ENCODE measurements around the gene FOXJ2. TPM values are rescaled to one million over a fixed set of nuclear protein-coding genes. Genes with fewer than 3 reads are reported as not detected.

FOXJ2 gene
- total RNA-seq, 1 experiment from 2014 or later: 13.4 TPM

DNA sequence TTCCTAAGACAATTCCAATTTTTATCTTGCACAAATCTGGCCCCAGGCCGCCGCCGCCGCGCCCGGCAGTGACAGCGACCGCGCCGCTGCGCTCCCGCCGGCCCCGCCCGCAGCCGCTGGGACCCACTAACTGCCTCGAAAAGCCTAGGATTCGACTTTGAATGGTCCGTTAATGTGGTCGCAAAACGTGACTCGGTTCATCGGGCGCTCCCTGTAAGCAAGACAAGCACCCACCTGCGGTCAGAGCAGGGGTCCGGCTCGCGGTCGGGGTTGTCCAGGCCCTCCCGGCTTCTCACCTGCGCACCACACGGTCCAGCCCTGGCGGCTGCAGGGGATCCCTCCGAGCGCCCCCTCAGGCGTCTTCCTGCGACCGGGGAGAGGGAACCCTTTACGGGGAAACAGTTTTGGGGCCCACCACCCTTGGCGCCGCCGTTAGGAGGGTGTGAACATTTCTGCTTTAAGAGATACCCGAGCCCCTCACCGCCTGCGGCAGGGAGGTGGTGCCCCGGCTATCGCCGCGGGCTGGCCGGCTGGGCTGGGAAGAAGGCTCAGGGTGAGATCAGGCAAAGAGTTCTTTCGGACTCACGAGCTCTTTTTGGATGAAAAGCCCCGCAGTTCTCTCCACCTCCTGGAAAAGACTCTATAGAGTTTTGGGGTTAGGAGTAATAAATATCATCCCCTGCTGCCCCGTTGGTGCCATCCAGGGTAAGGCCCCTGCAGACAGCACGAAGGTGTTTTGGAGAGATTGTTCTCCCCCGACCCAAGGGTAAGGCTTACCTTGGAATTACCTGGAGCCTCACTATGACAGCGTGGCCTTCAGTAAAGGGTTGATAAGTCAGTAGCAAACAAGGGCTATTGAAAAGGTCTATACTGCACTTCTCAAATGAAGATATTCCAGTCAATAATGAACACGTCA, 13.6 kb upstream of the FOXJ2 start:
- Mint-ChIP-seq H3K4me1 (ENCODE audit: low read depth, unreplicated experiment) (no peaks in the 10 kb centered on the region), H3K36me3 (ENCODE audit: insufficient read depth, unreplicated experiment) (no peaks in the 10 kb centered on the region), H3K4me3 (ENCODE audit: low read depth, unreplicated experiment) (peak overlapping the region; percentile 45), H3K27me3 (ENCODE audit: unreplicated experiment) (peaks cover 38% of the 10 kb centered on the region), H3K9me3 (ENCODE audit: low read depth, unreplicated experiment) (no peaks in the 10 kb centered on the region), H3K27ac (ENCODE audit: unreplicated experiment) (no peak overlapping the region)
- intact Hi-C loops (cut with micrococcal nuclease; ENCODE audit: unreplicated experiment): no loop called here
- TF ChIP-seq, protein P1, sequence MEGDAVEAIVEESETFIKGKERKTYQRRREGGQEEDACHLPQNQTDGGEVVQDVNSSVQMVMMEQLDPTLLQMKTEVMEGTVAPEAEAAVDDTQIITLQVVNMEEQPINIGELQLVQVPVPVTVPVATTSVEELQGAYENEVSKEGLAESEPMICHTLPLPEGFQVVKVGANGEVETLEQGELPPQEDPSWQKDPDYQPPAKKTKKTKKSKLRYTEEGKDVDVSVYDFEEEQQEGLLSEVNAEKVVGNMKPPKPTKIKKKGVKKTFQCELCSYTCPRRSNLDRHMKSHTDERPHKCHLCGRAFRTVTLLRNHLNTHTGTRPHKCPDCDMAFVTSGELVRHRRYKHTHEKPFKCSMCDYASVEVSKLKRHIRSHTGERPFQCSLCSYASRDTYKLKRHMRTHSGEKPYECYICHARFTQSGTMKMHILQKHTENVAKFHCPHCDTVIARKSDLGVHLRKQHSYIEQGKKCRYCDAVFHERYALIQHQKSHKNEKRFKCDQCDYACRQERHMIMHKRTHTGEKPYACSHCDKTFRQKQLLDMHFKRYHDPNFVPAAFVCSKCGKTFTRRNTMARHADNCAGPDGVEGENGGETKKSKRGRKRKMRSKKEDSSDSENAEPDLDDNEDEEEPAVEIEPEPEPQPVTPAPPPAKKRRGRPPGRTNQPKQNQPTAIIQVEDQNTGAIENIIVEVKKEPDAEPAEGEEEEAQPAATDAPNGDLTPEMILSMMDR (IDR thresholded peaks at IDR 0.05; ENCODE audit: unreplicated experiment): no peak
- BruUV-seq (replicated peaks): no TSS peak
- CTCF ChIA-PET: no interaction called here
- peak; percentile 34 for DNase-seq

DNA sequence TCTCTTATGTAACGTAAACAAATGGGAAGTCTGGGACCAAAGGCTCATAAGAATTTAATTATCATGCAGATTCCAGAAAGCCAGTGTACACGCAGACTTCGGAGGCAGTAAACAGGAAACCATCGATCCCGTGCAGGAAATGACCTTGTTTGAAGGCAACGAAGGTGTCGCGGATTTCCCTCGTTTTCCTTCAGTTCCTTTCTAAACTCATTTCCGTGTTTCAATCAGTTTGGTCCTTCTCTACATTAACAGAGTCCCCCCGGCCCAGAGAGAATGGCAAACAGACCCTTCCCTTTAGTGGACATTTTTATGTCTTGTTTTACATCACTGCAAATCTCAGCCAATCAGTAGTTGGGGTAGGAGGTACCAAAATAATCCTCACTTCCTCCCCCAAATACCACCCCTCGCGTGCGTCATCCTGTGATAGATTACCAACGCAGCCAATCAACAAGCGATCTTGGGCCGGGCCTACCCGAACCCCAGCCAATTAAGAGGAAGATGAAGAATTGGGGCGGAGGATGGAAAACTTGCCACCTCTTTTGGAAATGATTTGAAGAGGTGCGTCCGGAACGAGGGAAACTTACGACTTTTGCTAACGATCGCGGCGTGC, 6.1 kb upstream of the FOXJ2 start:
- Mint-ChIP-seq H3K4me3 (ENCODE audit: low read depth, unreplicated experiment) (peak overlapping the region; percentile 95), H3K36me3 (ENCODE audit: insufficient read depth, unreplicated experiment) (peaks cover 19% of the 10 kb centered on the region), H3K4me1 (ENCODE audit: low read depth, unreplicated experiment) (no peaks in the 10 kb centered on the region), H3K27ac (ENCODE audit: unreplicated experiment) (peak overlapping the region; percentile 100), H3K27me3 (ENCODE audit: unreplicated experiment) (no peaks in the 10 kb centered on the region), H3K9me3 (ENCODE audit: low read depth, unreplicated experiment) (no peaks in the 10 kb centered on the region)
- no TSS peak for BruUV-seq (replicated peaks)
- TF ChIP-seq, protein P1 (IDR thresholded peaks at IDR 0.05; ENCODE audit: unreplicated experiment): no peak
- intact Hi-C loops (cut with micrococcal nuclease; ENCODE audit: unreplicated experiment): no loop called here
- peak; percentile 95 for DNase-seq
- CTCF ChIA-PET: interaction anchor here (1.0 kb wide), 1 partner anchor 55 kb away, joined by 5 read pairs; no protein-coding TSS in a partner anchor

DNA sequence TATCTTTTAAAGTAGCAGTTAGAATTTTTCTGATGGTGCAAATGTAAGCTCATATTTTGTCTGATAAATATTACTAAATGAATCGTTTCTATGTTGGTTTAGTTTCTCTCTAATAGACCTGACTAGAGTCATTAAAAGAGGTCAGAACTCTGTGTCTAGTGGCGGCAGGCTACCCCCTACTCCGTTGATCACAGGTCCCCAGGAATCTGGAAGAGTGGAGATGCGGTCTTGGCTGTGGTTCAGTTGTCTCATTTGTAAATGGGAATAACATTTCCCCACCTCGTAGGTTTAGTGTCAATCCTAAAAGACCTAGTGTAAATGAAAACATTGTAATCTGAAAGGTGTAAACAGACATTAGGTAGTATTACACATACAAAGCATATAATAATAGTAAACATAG, 4.7 kb upstream of the FOXJ2 start:
- DNase-seq: no peak
- no TSS peak for BruUV-seq (replicated peaks)
- peaks cover 34% of the 10 kb centered on the region for H3K36me3 Mint-ChIP-seq (ENCODE audit: insufficient read depth, unreplicated experiment)
- H3K27ac Mint-ChIP-seq (ENCODE audit: unreplicated experiment): peak overlapping the region; percentile 100
- TF ChIP-seq, protein P1 (IDR thresholded peaks at IDR 0.05; ENCODE audit: unreplicated experiment): no peak
- no peaks in the 10 kb centered on the region for H3K4me1 Mint-ChIP-seq (ENCODE audit: low read depth, unreplicated experiment)
- no peaks in the 10 kb centered on the region for H3K9me3 Mint-ChIP-seq (ENCODE audit: low read depth, unreplicated experiment)
- intact Hi-C loops (cut with micrococcal nuclease; ENCODE audit: unreplicated experiment): no loop called here
- H3K4me3 Mint-ChIP-seq (ENCODE audit: low read depth, unreplicated experiment): peak overlapping the region; percentile 95
- CTCF ChIA-PET: no interaction called here
- no peaks in the 10 kb centered on the region for H3K27me3 Mint-ChIP-seq (ENCODE audit: unreplicated experiment)

DNA sequence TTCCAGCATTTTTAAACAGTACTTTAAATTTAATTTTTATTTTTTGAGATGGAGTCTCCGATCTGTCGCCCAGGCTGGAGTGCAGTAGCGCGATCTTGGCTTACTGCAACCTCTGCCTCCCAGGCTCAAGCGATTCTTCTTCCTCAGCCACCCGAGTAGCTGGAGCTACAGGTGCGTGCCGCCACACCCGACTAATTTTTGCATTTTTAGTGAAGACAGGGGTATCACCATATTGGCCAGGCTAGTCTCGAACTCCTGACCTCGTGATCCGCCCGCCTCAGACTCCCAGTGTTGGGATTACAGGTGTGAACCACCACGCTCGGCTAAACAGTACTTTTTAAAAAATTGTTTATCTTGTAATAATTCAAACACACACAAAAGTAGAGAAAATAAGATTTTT, 4.2 kb upstream of the FOXJ2 start:
- no peak overlapping the region for H3K4me3 Mint-ChIP-seq (ENCODE audit: low read depth, unreplicated experiment)
- no peak overlapping the region for H3K27ac Mint-ChIP-seq (ENCODE audit: unreplicated experiment)
- CTCF ChIA-PET: interaction anchor here (0.6 kb wide), 1 partner anchor 362 kb away, joined by 3 read pairs; no protein-coding TSS in a partner anchor
- no peaks in the 10 kb centered on the region for H3K27me3 Mint-ChIP-seq (ENCODE audit: unreplicated experiment)
- no TSS peak for BruUV-seq (replicated peaks)
- H3K9me3 Mint-ChIP-seq (ENCODE audit: low read depth, unreplicated experiment): no peaks in the 10 kb centered on the region
- TF ChIP-seq, protein P1 (IDR thresholded peaks at IDR 0.05; ENCODE audit: unreplicated experiment): no peak
- peaks cover under 1% of the 10 kb centered on the region for H3K4me1 Mint-ChIP-seq (ENCODE audit: low read depth, unreplicated experiment)
- H3K36me3 Mint-ChIP-seq (ENCODE audit: insufficient read depth, unreplicated experiment): peaks cover 38% of the 10 kb centered on the region
- DNase-seq: no peak
- intact Hi-C loops (cut with micrococcal nuclease; ENCODE audit: unreplicated experiment): no loop called here

Measured in Calu3 (cell line).